Hepatocyte (in vitro differentiated cells): ENCODE results near the gene BUD31.

Experiments used
- CTCF ChIP-seq: fragments of 200-600 bp; sonication (generic); IDR thresholded peaks from 2 replicates; pipeline ENCODE4 v1.5.1; 2016; ENCODE audit warnings: antibody characterized with exemption, mild to moderate bottlenecking; ENCODE audit not compliant: poor library complexity
- EZH2 ChIP-seq: fragments of 200-600 bp; sonication (generic); IDR thresholded peaks from 2 replicates; pipeline ENCODE4 v1.6.1; 2016; ENCODE audit warnings: antibody characterized with exemption, mild to moderate bottlenecking, borderline replicate concordance

- TF ChIP-seq CTCF (no peak), EZH2 (no peak)
Measured at GRCh38 chr7:99460651-99461050, 51.9 kb downstream of the BUD31 start.
